AG09319 (cell line): ENCODE measurements around the gene ATXN1.
A peak's percentile ranks its signal among the peaks of the same experiment; 100 is the strongest.
"Not testable (repeated sequence)": the region's sequence is repeated elsewhere in the genome, so short reads cannot be mapped to it uniquely, and the experiment has no call there.

Experiments used
- DNase-seq: peaks from one replicate; pipeline ENCODE4 v3.0.0-alpha.2; 2010; ENCODE audit warnings: low read depth; ENCODE audit errors: extremely low read depth
- TF ChIP-seq, protein P1 (sequence below): IDR thresholded peaks from 2 replicates; pipeline ENCODE4 v1.5.1; 2011; ENCODE audit warnings: low read depth, mild to moderate bottlenecking, inconsistent platforms, low read length, moderate library complexity

Gene ATXN1

DNA sequence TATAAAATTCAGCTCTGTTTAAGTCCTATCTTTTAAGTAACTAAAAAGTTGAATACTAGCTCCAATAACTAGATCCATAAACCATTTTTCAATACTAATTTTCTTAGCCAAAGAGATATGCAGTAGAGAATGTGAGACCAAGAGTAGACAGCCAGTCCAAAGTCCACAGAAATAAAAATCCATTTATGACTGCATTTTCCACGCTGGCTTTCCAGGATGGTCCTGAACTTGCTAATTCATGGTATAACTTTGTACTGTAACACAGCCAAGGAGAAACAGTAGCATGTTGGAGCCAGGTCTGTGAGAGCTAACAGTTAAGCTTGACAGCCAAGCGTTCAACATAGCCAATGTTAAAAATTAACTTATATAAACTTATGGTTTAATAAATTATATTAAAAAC lies 366.6 kb downstream of the ATXN1 start:
- DNase-seq, result no peak
- TF ChIP-seq, protein P1, sequence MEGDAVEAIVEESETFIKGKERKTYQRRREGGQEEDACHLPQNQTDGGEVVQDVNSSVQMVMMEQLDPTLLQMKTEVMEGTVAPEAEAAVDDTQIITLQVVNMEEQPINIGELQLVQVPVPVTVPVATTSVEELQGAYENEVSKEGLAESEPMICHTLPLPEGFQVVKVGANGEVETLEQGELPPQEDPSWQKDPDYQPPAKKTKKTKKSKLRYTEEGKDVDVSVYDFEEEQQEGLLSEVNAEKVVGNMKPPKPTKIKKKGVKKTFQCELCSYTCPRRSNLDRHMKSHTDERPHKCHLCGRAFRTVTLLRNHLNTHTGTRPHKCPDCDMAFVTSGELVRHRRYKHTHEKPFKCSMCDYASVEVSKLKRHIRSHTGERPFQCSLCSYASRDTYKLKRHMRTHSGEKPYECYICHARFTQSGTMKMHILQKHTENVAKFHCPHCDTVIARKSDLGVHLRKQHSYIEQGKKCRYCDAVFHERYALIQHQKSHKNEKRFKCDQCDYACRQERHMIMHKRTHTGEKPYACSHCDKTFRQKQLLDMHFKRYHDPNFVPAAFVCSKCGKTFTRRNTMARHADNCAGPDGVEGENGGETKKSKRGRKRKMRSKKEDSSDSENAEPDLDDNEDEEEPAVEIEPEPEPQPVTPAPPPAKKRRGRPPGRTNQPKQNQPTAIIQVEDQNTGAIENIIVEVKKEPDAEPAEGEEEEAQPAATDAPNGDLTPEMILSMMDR, result no peak

DNA sequence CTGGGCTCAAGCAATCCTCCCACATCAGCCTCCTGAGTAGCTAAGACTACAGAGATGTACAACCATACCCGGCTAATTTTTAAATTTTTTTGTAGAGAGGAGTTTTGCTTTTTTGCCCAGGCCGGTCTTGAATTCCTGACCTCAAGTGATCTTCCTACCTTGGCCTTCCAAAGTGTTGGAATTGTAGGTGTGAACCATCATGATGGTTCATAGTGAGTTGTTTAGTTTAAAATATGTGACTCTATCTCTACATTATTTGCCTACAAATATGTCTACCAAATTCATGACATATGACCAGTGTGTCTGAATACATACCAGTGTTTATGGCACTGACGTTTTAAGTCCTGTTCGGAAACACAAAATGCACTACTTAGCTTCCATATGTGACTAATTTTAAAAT lies 367.9 kb downstream of the ATXN1 start:
- TF ChIP-seq, protein P1, result no peak
- DNase-seq, result no peak

DNA sequence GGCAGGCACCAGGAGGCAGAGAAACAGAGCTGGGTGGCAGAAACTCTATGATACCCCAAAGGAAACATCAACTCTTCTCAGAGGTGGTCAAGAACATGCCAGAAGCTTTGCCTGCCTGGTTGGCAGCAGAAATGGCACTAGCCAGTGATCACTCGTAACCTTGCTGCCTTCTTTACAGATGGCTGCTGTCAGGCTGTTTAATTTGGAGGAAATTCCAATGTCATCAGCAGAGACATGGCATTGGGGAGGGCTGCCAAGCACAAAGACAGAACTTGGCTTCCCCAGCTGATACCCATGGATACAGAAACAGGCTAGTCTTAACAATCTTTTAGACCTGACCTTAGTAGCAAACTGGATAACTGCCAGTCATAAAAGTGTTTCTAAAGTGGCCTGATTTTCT lies 369.2 kb downstream of the ATXN1 start:
- TF ChIP-seq, protein P1, result no peak
- DNase-seq, result no peak

DNA sequence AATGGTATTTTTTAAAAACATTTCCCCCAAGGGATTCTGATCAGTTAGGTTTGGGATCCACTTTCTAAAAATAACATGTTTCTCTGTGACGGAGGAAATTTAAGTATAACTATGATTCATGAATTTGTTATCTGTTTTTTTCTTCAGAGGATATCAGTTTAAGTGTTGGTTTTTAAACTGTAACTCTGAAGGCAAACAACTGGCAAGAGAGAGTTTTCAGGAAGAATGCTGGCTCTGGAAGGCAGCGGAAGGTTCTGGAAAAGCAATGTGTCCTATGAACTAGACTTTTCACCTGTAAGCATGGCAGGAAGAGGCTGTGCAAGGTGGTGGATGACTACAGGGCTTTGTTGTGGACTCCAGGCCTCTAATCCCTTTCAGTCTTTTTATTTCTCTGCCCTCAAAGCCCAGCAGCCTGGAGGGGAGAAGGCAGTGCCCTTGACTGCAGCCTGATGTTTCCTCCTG lies 369.8 kb downstream of the ATXN1 start:
- DNase-seq, result no peak
- TF ChIP-seq, protein P1, result no peak

DNA sequence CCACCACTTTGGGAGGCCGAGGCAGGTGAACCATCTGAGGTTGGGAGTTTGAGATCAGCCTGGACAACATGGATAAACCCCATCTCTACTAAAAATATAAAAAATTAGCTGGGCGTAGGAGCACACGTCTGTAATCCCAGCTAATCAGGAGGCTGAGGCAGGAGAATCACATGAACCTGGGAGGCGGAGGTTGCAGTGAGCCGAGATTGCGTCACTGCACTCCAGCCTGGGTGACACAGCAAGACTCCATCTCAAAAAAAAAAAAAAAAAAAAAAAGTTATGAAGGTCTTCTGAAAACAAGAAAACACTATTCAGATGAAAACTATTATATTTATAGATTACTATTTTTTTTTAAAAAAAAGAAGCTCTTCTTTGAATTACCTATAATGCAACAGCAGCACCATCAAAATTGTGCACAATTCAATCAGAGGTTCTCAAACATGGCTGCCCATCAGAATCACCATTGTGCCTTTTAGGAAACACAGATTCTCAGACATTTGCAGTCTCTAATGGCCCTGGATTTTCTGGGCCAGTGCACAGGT lies 370.3 kb downstream of the ATXN1 start:
- DNase-seq, result not testable (repeated sequence)

DNA sequence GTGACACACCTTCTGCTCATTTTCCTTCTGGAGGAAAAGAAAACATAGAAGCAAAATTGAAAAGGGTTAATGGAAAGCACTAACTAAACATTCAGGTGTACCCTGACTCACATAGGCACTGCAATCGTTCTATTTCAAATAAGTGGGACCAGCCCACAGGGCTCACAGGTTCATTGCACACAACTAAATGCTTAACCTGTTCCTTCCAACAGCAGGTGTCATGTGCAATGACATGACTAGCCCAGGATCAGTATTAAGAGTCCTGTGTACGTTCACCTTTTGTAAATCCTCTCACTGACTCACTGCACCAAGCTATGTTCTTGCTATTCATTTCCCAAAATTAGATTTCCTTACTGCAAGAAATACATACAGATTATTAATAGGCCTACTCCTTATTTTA lies 371.6 kb downstream of the ATXN1 start:
- DNase-seq, result no peak
- TF ChIP-seq, protein P1, result no peak

DNA sequence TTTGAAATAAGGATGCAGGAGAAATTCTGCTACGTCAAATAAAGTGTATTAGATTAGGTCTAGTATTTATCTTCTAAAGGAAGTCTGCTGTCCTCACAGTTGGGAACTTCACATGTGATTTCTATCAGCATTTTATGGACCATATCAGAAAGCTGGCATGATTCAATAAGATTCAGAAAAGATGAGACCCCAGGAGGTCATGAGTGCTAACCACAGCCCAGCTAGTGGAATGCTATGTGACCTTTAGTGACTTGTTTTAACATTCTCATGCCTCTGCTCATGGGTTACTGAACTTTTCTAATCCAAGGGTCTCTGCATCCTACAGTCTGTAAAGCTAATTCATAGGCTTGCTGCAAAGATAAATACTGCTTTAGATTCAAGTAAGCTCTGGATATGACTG lies 372.8 kb downstream of the ATXN1 start:
- TF ChIP-seq, protein P1, result no peak
- peak; percentile 28 for DNase-seq

DNA sequence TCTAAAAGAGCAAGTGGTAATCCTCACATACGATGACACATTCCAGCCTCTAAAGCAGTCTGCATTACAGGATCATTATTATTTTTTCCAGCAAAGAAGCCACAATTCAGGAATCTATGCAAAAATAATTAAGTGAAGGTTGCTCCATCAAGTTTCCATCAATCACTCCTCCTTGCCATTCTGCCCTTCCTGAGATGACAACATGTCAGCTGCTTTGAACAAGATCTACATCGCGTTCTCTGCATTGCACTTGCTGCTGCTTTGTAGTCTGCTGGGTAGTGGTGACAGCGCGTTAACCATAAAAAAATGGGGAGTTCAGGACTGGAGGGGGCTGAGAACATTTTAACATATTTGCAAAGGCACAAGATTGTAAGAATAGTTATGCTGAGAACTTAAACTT lies 375.2 kb downstream of the ATXN1 start:
- TF ChIP-seq, protein P1, result no peak
- DNase-seq, result no peak
